Gastrocnemius medialis (tissue), 4 donors: ENCODE results near the gene THSD8. TPM values are rescaled to one million over a fixed set of nuclear protein-coding genes. Genes with fewer than 3 reads are reported as not detected.

Experiments used
- ATAC-seq, 2 donors: fragments of 150-250 bp; one replicate each; pipeline ENCODE4 v1.9.1; 2016
- DNase-seq, 2 donors: peaks; one replicate each; pipeline ENCODE4 v3.0.0-alpha.2; 2019
- H3K27ac ChIP-seq, 4 donors: fragments of 200-600 bp; sonication (generic); 1 replicate in 1 of 4; 2 replicates in 3 of 4; pipeline ENCODE4 v1.5.1; 2016 to 2018; ENCODE audit warnings: mild to moderate bottlenecking in 2 of 4, moderate library complexity in 1 of 4
- H3K27me3 ChIP-seq, 3 donors: fragments of 200-600 bp; sonication (generic) in 2 of 3; 1 replicate in 1 of 3; 2 replicates in 2 of 3; pipeline versions ENCODE4 v1.5.1 to v1.6.0; 2016 to 2019; ENCODE audit warnings: mild to moderate bottlenecking in 1 of 3, moderate library complexity in 1 of 3
- H3K36me3 ChIP-seq, 2 donors: fragments of 200-600 bp; sonication (generic) in 1 of 2; one replicate each; pipeline ENCODE4 v1.5.1; 2017 to 2018
- H3K4me1 ChIP-seq, 2 donors: fragments of 200-600 bp; sonication (generic) in 1 of 2; one replicate each; pipeline ENCODE4 v1.5.1; 2016 to 2017; ENCODE audit warnings: mild to moderate bottlenecking in 2 of 2
- H3K4me3 ChIP-seq, 4 donors: fragments of 200-600 bp; sonication (generic) in 3 of 4; 1 replicate in 1 of 4; 2 replicates in 3 of 4; pipeline ENCODE4 v1.5.1; 2016 to 2019; ENCODE audit warnings: mild to moderate bottlenecking in 2 of 4
- H3K9me3 ChIP-seq, 3 donors: fragments of 200-600 bp; sonication (generic) in 2 of 3; 1 replicate in 1 of 3; 2 replicates in 2 of 3; pipeline ENCODE4 v1.5.1; 2016 to 2019
- CTCF ChIP-seq, 5 experiments: fragments of 450-650 bp in 3 of 5; fragments of 200-600 bp in 2 of 5; sonication (generic) in 2 of 5; IDR thresholded peaks in 4 of 5; conservative IDR thresholded peaks in 1 of 5; 1 replicate in 4 of 5; 2 replicates in 1 of 5; pipeline ENCODE4 v1.5.1; 2016 to 2019; ENCODE audit warnings: antibody characterized with exemption in 5 of 5, mild to moderate bottlenecking in 3 of 5, moderate library complexity in 3 of 5
- POLR2A ChIP-seq, 2 donors: fragments of 450-650 bp; IDR thresholded peaks; one replicate each; pipeline ENCODE4 v1.6.1; 2017; ENCODE audit warnings: antibody characterized with exemption in 2 of 2, mild to moderate bottlenecking in 2 of 2, moderate library complexity in 2 of 2
- in situ Hi-C, 4 donors: fragments of 200-750 bp; cut with MboI; loops; one replicate each; pipeline versions ENCODE4 v1.15.0 to v1.8.0; 2017; ENCODE audit warnings: low sequenced_read_pairs in 4 of 4
- intact Hi-C: fragments of 100-400 bp; cut with DNase I; formaldehyde crosslinking; loops from one replicate; pipeline ENCODE4 v1.15.1; 2023; ENCODE audit warnings: low total_unique reads
- total RNA-seq, 4 donors: library from RNA; depleted of rRNA; stranded (reverse); fragments of >200 nt; gene quantifications; one replicate each; pipeline versions ENCODE4 v1.1.0 to v1.2.3, GENCODE V29; 2016

The THSD8 gene
- total RNA-seq, 4 donors from 2014 or later = not detected

GRCh38 chr19:12772323-12772722, 29.5 kb upstream of the THSD8 start:
- ATAC-seq (peak; percentile 64 to 71), DNase-seq (peak; percentile 52 to 82)
- Histone ChIP-seq H3K9me3 (no peaks in the 10 kb centered on the region), H3K4me1 (peaks cover 45 to 50% of the 10 kb centered on the region in 2 donors), H3K36me3 (no peaks in the 10 kb centered on the region), H3K27me3 (no peaks in the 10 kb centered on the region), H3K27ac (peak overlapping the region; percentile 91 to 96 (median 94)), H3K4me3 (no peak overlapping the region)
- in situ Hi-C loops = no loop called here
- TF ChIP-seq POLR2A (IDR thresholded peaks at IDR 0.05) (no peak), CTCF (IDR thresholded peaks at IDR 0.05 in 4 of 5, conservative IDR thresholded peaks at IDR 0.05 in 1 of 5) (no peak)
- intact Hi-C loops = loop anchor here (10.0 kb wide), 1 partner anchor 1792 kb away; no protein-coding TSS in a partner anchor

- H3K4me3 ChIP-seq = no peak overlapping the region
- H3K27me3 ChIP-seq = no peaks in the 10 kb centered on the region
- H3K36me3 ChIP-seq = no peaks in the 10 kb centered on the region
- H3K4me1 ChIP-seq = peaks cover 49 to 61% of the 10 kb centered on the region in 2 donors
- H3K9me3 ChIP-seq = no peaks in the 10 kb centered on the region
- intact Hi-C loops (loop anchor here (10.0 kb wide), 1 partner anchor 1791 kb away; no protein-coding TSS in a partner anchor), in situ Hi-C loops (no loop called here)
- DNase-seq (peak in 1 of 2 donors; percentile 65), ATAC-seq (peak; percentile 23 to 25)
- TF ChIP-seq CTCF (IDR thresholded peaks at IDR 0.05 in 4 of 5, conservative IDR thresholded peaks at IDR 0.05 in 1 of 5) = peak in 4 of 5 experiments; percentile 9 to 47 (median 40)
- no peak for TF ChIP-seq POLR2A (IDR thresholded peaks at IDR 0.05)
- peak overlapping the region; percentile 91 to 96 (median 94) for H3K27ac ChIP-seq
Observed at GRCh38 chr19:12773571-12773970, 28.3 kb upstream of the THSD8 start.

GRCh38 chr19:12774588-12775555, 27.0 kb upstream of the THSD8 start, which contains the start of gene HOOK2:
Gene HOOK2 (minus strand): TSS chr19:12775552. CDS start chr19:12775449, 103 bp downstream.
- TF ChIP-seq CTCF (IDR thresholded peaks at IDR 0.05 in 4 of 5, conservative IDR thresholded peaks at IDR 0.05 in 1 of 5) (no peak), POLR2A (IDR thresholded peaks at IDR 0.05) (peak; percentile 10 to 60)
- peak; percentile 38 to 61 for DNase-seq
- in situ Hi-C loops (no loop called here), intact Hi-C loops (loop anchor here (1.0 to 10.0 kb wide), 3 partner anchors 9 to 1790 kb away; no protein-coding TSS in a partner anchor)
- Histone ChIP-seq H3K4me1 (peaks cover 59 to 67% of the 10 kb centered on the region in 2 donors), H3K27ac (peak within 1 kb of the TSS; percentile 91 to 96 (median 94)), H3K36me3 (no peaks in the 10 kb centered on the region), H3K27me3 (no peaks in the 10 kb centered on the region), H3K9me3 (no peaks in the 10 kb centered on the region), H3K4me3 (peak within 1 kb of the TSS; percentile 72 to 84 (median 76))
- peak in 1 of 2 donors; percentile 0 for ATAC-seq

GRCh38 chr19:12777217-12778016, 24.5 kb upstream of the THSD8 start:
- H3K4me1 ChIP-seq = peaks cover 44 to 57% of the 10 kb centered on the region in 2 donors
- peak overlapping the region; percentile 58 to 76 (median 70) for H3K4me3 ChIP-seq
- in situ Hi-C loops = no loop called here
- ATAC-seq (peak; percentile 28 to 38), DNase-seq (peak in 1 of 2 donors; percentile 66)
- H3K9me3 ChIP-seq = no peaks in the 10 kb centered on the region
- intact Hi-C loops = loop anchor here (1.0 to 10.0 kb wide), 2 partner anchors 19 to 1787 kb away; no protein-coding TSS in a partner anchor
- peak overlapping the region; percentile 87 to 94 (median 92) for H3K27ac ChIP-seq
- H3K27me3 ChIP-seq = no peaks in the 10 kb centered on the region
- TF ChIP-seq POLR2A (IDR thresholded peaks at IDR 0.05) = no peak
- peak; percentile 93 to 98 (median 96) for TF ChIP-seq CTCF (IDR thresholded peaks at IDR 0.05 in 4 of 5, conservative IDR thresholded peaks at IDR 0.05 in 1 of 5)
- H3K36me3 ChIP-seq = no peaks in the 10 kb centered on the region
